ENCODE measurements around the gene TOGARAM2. TPM values are rescaled to one million over a fixed set of nuclear protein-coding genes. Genes with fewer than 3 reads are reported as not detected.

The TOGARAM2 gene
- total and polyA plus RNA-seq, 2 of the 8 experiments (the other 6 are each of a cell fraction or from before 2014, with no cell fraction given) = 0.42 to 1.4 TPM

DNA sequence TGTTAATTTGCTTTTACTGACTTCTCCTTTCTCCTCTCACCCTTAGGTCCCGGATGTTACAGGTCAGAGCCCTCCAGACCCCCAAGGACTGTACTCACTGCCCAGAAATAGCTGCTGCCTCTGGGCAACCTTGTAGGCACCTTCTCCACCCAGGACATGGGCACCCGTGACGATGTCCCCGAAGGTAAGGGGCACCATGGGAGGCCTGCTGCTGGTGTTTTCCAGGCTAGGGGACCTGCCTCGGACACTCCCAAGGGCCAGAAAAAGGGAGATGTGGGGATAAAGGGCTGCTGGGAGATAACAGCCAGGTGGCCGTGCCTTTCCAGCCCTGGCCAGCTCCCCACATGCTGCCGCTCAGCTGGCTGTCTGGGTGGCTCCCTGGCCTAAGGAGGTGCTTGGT is 13.6 kb downstream of the TOGARAM2 start:
- no peak overlapping the region for H2BK120ac ChIP-seq (replicated peaks; ENCODE audit: low read depth, low read length)
- no peak overlapping the region for H4K91ac ChIP-seq (replicated peaks; ENCODE audit: insufficient read length, low read length)
- no peaks in the 10 kb centered on the region for H3K27me3 ChIP-seq (replicated peaks in 1 of 4; ENCODE audit: control insufficient read depth in 3 of 4, extremely low read depth in 1 of 4, insufficient read depth in 3 of 4, low read length in 3 of 4)
- no peak overlapping the region for H3K4ac ChIP-seq (replicated peaks; ENCODE audit: insufficient read length, low read depth, low read length)
- no peaks in the 10 kb centered on the region for H3K79me2 ChIP-seq (ENCODE audit: control insufficient read depth in 1 of 2, insufficient read depth in 2 of 2, low read length in 2 of 2)
- no peak overlapping the region for H2BK5ac ChIP-seq (ENCODE audit: low read depth, low read length)
- H2BK15ac ChIP-seq (ENCODE audit: low read length) = no peak overlapping the region
- H2AK5ac ChIP-seq (ENCODE audit: low read depth, low read length) = no peak overlapping the region
- no peak overlapping the region for H3K4me2 ChIP-seq (ENCODE audit: insufficient read depth in 1 of 2, low read depth in 2 of 2, low read length in 2 of 2)
- H2BK20ac ChIP-seq (ENCODE audit: low read length) = no peak overlapping the region
- no peak overlapping the region for H3K14ac ChIP-seq (ENCODE audit: insufficient read length)
- no peak overlapping the region for H3K56ac ChIP-seq (replicated peaks; ENCODE audit: insufficient read length, low read depth, low read length)
- H3K4me1 ChIP-seq (replicated peaks in 1 of 4; ENCODE audit: control insufficient read depth in 3 of 4, insufficient read depth in 4 of 4, low read length in 3 of 4) = no peaks in the 10 kb centered on the region
- H2AFZ ChIP-seq (ENCODE audit: low read length) = no peak overlapping the region
- CTCF ChIA-PET (ENCODE audit: partially characterized antibody) = interaction anchor here (1.4 to 1.5 kb wide), 2 partner anchors 26 to 31 kb away, joined by 4 read pairs; no protein-coding TSS in a partner anchor
- no peaks in the 10 kb centered on the region for H3K9me3 ChIP-seq (ENCODE audit: insufficient read depth in 2 of 2, low read depth in 1 of 2, low read length in 1 of 2)
- H3K4me3 ChIP-seq (ENCODE audit: extremely low read depth in 1 of 4, insufficient read depth in 2 of 4, low read depth in 3 of 4, low read length in 4 of 4) = no peak overlapping the region
- POLR2A ChIA-PET (ENCODE audit: partially characterized antibody) = no interaction called here
- H3K23me2 ChIP-seq (ENCODE audit: low read depth, low read length) = no peaks in the 10 kb centered on the region; the same call in 1 of the 2 replicates
- H3K79me1 ChIP-seq (ENCODE audit: low read depth, low read length) = no peaks in the 10 kb centered on the region
- H4K20me1 ChIP-seq (replicated peaks in 1 of 2; ENCODE audit: control insufficient read depth in 1 of 2, insufficient read depth in 2 of 2, low read length in 2 of 2) = no peaks in the 10 kb centered on the region
- H3K23ac ChIP-seq (ENCODE audit: insufficient read length) = no peak overlapping the region
- no peak overlapping the region for H2BK12ac ChIP-seq (ENCODE audit: low read depth, low read length)
- H3K27ac ChIP-seq (ENCODE audit: low read depth, low read length) = no peak overlapping the region
- no peak overlapping the region for H3K9ac ChIP-seq (replicated peaks in 1 of 4; ENCODE audit: extremely low read depth in 1 of 4, low read depth in 3 of 4, low read length in 3 of 4)
- DNase-seq (ENCODE audit: low read depth in 1 of 2, low spot score in 2 of 2) = no peak
- no peak overlapping the region for H4K8ac ChIP-seq (ENCODE audit: extremely low read depth, insufficient read depth, low read length)
- no peak for FAIRE-seq
- no peaks in the 10 kb centered on the region for H3K36me3 ChIP-seq (ENCODE audit: control insufficient read depth in 2 of 4, insufficient read depth in 4 of 4, low read length in 3 of 4)
- WGBS, 2 experiments (ENCODE audit: extremely low coverage in 1 of 2, insufficient coverage in 1 of 2, insufficient read length in 1 of 2, insufficient replicate concordance in 2 of 2, low coverage in 1 of 2, low lambda C conversion rate in 2 of 2, missing lambda C conversion rate in 1 of 2) = 67% methylated on average over 7 of the region's 7 CpGs; no CpG with 5 or more reads in 1 of the 2 experiments
- H4K5ac ChIP-seq (ENCODE audit: insufficient read length, low read depth, low read length) = no peak overlapping the region
- H3K18ac ChIP-seq (ENCODE audit: extremely low read depth, low read length) = no peak overlapping the region
- TF ChIP-seq SUZ12 (IDR thresholded peaks at IDR 0.05; ENCODE audit: low read length) (no peak), JUN (IDR thresholded peaks at IDR 0.05; ENCODE audit: low read depth, low read length) (no peak), ASH2L (IDR thresholded peaks at IDR 0.05; ENCODE audit: low read length) (no peak), EGR1 (IDR thresholded peaks at IDR 0.05; ENCODE audit: borderline replicate concordance, low read depth, low read length) (no peak), SAP30 (IDR thresholded peaks at IDR 0.05; ENCODE audit: insufficient read depth, insufficient replicate concordance, low read length) (no peak), EP300 (IDR thresholded peaks at IDR 0.05; ENCODE audit: borderline replicate concordance in 1 of 2, low read depth in 2 of 2, low read length in 2 of 2) (no peak), GABPA (IDR thresholded peaks at IDR 0.05; ENCODE audit: borderline replicate concordance, insufficient read depth, low read length) (no peak), RAD21 (IDR thresholded peaks at IDR 0.05 in 1 of 2, conservative IDR thresholded peaks at IDR 0.05 in 1 of 2; ENCODE audit: low read depth in 2 of 2, low read length in 2 of 2) (no peak), CBX5 (IDR thresholded peaks at IDR 0.05; ENCODE audit: low read depth, low read length) (no peak), POLR2A (IDR thresholded peaks at IDR 0.05; ENCODE audit: control extremely low read depth in 1 of 2, low read depth in 2 of 2, low read length in 2 of 2) (no peak)
- TF ChIP-seq, protein P1, sequence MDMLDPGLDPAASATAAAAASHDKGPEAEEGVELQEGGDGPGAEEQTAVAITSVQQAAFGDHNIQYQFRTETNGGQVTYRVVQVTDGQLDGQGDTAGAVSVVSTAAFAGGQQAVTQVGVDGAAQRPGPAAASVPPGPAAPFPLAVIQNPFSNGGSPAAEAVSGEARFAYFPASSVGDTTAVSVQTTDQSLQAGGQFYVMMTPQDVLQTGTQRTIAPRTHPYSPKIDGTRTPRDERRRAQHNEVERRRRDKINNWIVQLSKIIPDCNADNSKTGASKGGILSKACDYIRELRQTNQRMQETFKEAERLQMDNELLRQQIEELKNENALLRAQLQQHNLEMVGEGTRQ (IDR thresholded peaks at IDR 0.05; ENCODE audit: low read length) = no peak

Measured in H1 (cell line).